Ishikawa (cell line): ENCODE data around the gene PTDSS2.

Experiments
- CEBPB ChIP-seq: IDR thresholded peaks from 2 replicates; pipeline ENCODE4 v1.6.1; 2012
- EP300 ChIP-seq: IDR thresholded peaks from 2 replicates; pipeline ENCODE4 v1.6.1; 2012; ENCODE audit warnings: borderline replicate concordance
- RAD21 ChIP-seq: IDR thresholded peaks from 2 replicates; pipeline ENCODE4 v1.6.1; 2012; ENCODE audit warnings: low read depth
- TAF1 ChIP-seq: IDR thresholded peaks from 2 replicates; pipeline ENCODE4 v1.6.1; 2012; ENCODE audit warnings: low read depth, mild to moderate bottlenecking
- TEAD4 ChIP-seq: IDR thresholded peaks from 2 replicates; pipeline ENCODE4 v1.6.1; 2012
- YY1 ChIP-seq: IDR thresholded peaks from 2 replicates; pipeline ENCODE4 v1.6.1; 2012; ENCODE audit warnings: low read depth
- TF ChIP-seq, protein P1 (sequence below): IDR thresholded peaks from 2 replicates; pipeline ENCODE4 v1.6.1; 2012
- TF ChIP-seq, protein P2 (sequence below): IDR thresholded peaks from 2 replicates; pipeline ENCODE4 v1.6.1; 2012; ENCODE audit warnings: low read depth, mild to moderate bottlenecking

DNA sequence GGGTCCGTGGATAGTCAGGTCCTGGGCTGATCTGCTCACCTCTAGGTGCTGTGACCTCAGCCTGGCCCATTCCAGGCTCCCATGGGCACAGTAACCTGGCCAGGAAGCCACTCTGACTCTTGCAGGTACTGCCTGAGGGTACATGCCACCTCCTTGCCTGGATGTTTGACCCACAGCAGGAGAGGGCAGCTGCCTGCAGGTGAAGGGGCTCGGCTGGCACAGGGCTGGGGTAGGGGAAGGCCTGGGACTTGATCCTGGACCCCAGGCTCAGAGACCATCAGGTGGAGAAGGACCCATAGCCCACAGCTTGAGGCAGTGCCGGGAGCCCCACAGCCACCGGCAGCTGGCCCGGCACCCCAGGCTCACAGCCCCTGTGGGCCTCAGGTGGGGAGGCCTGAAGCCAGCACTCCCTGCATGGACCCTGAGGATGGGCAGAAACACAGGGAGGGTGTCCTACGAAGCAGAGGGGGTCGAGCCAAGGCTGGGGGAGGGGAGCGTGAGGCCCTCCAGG is 89.9 kb downstream of the PTDSS2 start:
- no peak for TF ChIP-seq CEBPB
- TF ChIP-seq EP300 = no peak
- TF ChIP-seq, protein P1, sequence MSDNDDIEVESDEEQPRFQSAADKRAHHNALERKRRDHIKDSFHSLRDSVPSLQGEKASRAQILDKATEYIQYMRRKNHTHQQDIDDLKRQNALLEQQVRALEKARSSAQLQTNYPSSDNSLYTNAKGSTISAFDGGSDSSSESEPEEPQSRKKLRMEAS = no peak
- no peak for TF ChIP-seq RAD21
- no peak for TF ChIP-seq YY1
- TF ChIP-seq, protein P2, sequence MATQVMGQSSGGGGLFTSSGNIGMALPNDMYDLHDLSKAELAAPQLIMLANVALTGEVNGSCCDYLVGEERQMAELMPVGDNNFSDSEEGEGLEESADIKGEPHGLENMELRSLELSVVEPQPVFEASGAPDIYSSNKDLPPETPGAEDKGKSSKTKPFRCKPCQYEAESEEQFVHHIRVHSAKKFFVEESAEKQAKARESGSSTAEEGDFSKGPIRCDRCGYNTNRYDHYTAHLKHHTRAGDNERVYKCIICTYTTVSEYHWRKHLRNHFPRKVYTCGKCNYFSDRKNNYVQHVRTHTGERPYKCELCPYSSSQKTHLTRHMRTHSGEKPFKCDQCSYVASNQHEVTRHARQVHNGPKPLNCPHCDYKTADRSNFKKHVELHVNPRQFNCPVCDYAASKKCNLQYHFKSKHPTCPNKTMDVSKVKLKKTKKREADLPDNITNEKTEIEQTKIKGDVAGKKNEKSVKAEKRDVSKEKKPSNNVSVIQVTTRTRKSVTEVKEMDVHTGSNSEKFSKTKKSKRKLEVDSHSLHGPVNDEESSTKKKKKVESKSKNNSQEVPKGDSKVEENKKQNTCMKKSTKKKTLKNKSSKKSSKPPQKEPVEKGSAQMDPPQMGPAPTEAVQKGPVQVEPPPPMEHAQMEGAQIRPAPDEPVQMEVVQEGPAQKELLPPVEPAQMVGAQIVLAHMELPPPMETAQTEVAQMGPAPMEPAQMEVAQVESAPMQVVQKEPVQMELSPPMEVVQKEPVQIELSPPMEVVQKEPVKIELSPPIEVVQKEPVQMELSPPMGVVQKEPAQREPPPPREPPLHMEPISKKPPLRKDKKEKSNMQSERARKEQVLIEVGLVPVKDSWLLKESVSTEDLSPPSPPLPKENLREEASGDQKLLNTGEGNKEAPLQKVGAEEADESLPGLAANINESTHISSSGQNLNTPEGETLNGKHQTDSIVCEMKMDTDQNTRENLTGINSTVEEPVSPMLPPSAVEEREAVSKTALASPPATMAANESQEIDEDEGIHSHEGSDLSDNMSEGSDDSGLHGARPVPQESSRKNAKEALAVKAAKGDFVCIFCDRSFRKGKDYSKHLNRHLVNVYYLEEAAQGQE = no peak
- no peak for TF ChIP-seq TEAD4
- TF ChIP-seq TAF1 = no peak
